HTR-8/SVneo (cell line): ENCODE measurements around the gene CDKAL1.
"Not testable (repeated sequence)": the region's sequence is repeated elsewhere in the genome, so short reads cannot be mapped to it uniquely, and the experiment has no call there.

Experiments used
- DNase-seq: peaks from one replicate; pipeline ENCODE4 v3.0.0; 2011; ENCODE audit warnings: low spot score, mixed read lengths; ENCODE audit not compliant: insufficient read length
- FAIRE-seq: peaks from 2 replicates; lab custom pipeline; 2011; peaks lifted over from hg19 to GRCh38; lab: Jason Lieb, UNC

CDKAL1 gene

GRCh38 chr6:20548264-20548663 lies 14.0 kb downstream of the CDKAL1 start:
- FAIRE-seq (no peak), DNase-seq (no peak)

- not testable (repeated sequence) for DNase-seq
Measured at GRCh38 chr6:20549398-20549797, 15.1 kb downstream of the CDKAL1 start.

GRCh38 chr6:20554326-20554725 lies 20.1 kb downstream of the CDKAL1 start:
- FAIRE-seq (no peak), DNase-seq (no peak)

More at GRCh38 chr6:20549398-20549797, 15.1 kb downstream of the CDKAL1 start:
- not testable (repeated sequence) for FAIRE-seq

GRCh38 chr6:20554817-20555216 lies 20.6 kb downstream of the CDKAL1 start:
- DNase-seq (no peak), FAIRE-seq (no peak)

- FAIRE-seq (no peak), DNase-seq (no peak)
Measured at GRCh38 chr6:20559924-20560551, 25.8 kb downstream of the CDKAL1 start.

- no peak for FAIRE-seq
- DNase-seq = no peak
Measured at GRCh38 chr6:20563377-20563776, 29.1 kb downstream of the CDKAL1 start.

- FAIRE-seq (no peak), DNase-seq (no peak)
Measured at GRCh38 chr6:20564269-20564668, 30.0 kb downstream of the CDKAL1 start.

GRCh38 chr6:20564777-20565176 lies 30.5 kb downstream of the CDKAL1 start:
- DNase-seq (no peak), FAIRE-seq (no peak)

GRCh38 chr6:20565342-20565741 lies 31.1 kb downstream of the CDKAL1 start:
- no peak for FAIRE-seq
- no peak for DNase-seq

- FAIRE-seq = no peak
- no peak for DNase-seq
Measured at GRCh38 chr6:20566109-20566508, 31.9 kb downstream of the CDKAL1 start.

GRCh38 chr6:20569000-20569610 lies 34.8 kb downstream of the CDKAL1 start:
- FAIRE-seq = no peak
- DNase-seq = peak; percentile 4

- no peak for FAIRE-seq
- DNase-seq = no peak
Measured at GRCh38 chr6:20571261-20571660, 37.0 kb downstream of the CDKAL1 start.

- FAIRE-seq (no peak), DNase-seq (no peak)
Measured at GRCh38 chr6:20572288-20572687, 38.0 kb downstream of the CDKAL1 start.

GRCh38 chr6:20572940-20573339 lies 38.7 kb downstream of the CDKAL1 start:
- FAIRE-seq (no peak), DNase-seq (peak; percentile 9)

GRCh38 chr6:20574355-20574754 lies 40.1 kb downstream of the CDKAL1 start:
- no peak for DNase-seq
- no peak for FAIRE-seq

GRCh38 chr6:20575125-20575524 lies 40.9 kb downstream of the CDKAL1 start:
- FAIRE-seq = no peak
- no peak for DNase-seq

- DNase-seq = no peak
- no peak for FAIRE-seq
Measured at GRCh38 chr6:20575704-20576451, 41.6 kb downstream of the CDKAL1 start.

- FAIRE-seq (no peak), DNase-seq (no peak)
Measured at GRCh38 chr6:20577173-20577688, 43.0 kb downstream of the CDKAL1 start.

- FAIRE-seq = no peak
- DNase-seq = no peak
Measured at GRCh38 chr6:20581070-20581469, 46.8 kb downstream of the CDKAL1 start.

- DNase-seq = no peak
- FAIRE-seq = no peak
Measured at GRCh38 chr6:20582586-20583443, 48.6 kb downstream of the CDKAL1 start.
